ENCODE measurements around the gene SNCAIP. TPM values are rescaled to one million over a fixed set of nuclear protein-coding genes. Genes with fewer than 3 reads are reported as not detected.

Gene SNCAIP
- total RNA-seq, 4 donors from 2014 or later = 0.57 to 12.4 (median 1.7) TPM

GRCh38 chr5:122434205-122434970 lies 122.4 kb downstream of the SNCAIP start:
- no peak overlapping the region for H3K4me3 ChIP-seq
- H3K36me3 ChIP-seq = no peaks in the 10 kb centered on the region
- no peaks in the 10 kb centered on the region for H3K27me3 ChIP-seq
- no peak overlapping the region for H3K27ac ChIP-seq
- H3K9me3 ChIP-seq = no peaks in the 10 kb centered on the region
- no peaks in the 10 kb centered on the region for H3K4me1 ChIP-seq
- no peak for DNase-seq
- TF ChIP-seq CTCF (IDR thresholded peaks at IDR 0.05) (no peak), POLR2A (IDR thresholded peaks at IDR 0.05) (no peak)

GRCh38 chr5:122435234-122435633 lies 123.2 kb downstream of the SNCAIP start:
- TF ChIP-seq POLR2A (IDR thresholded peaks at IDR 0.05) (no peak), CTCF (IDR thresholded peaks at IDR 0.05) (no peak)
- H3K9me3 ChIP-seq = no peaks in the 10 kb centered on the region
- no peak overlapping the region for H3K27ac ChIP-seq
- no peaks in the 10 kb centered on the region for H3K36me3 ChIP-seq
- no peak overlapping the region for H3K4me3 ChIP-seq
- no peaks in the 10 kb centered on the region for H3K4me1 ChIP-seq
- DNase-seq = no peak
- no peaks in the 10 kb centered on the region for H3K27me3 ChIP-seq

- no peaks in the 10 kb centered on the region for H3K9me3 ChIP-seq
- no peaks in the 10 kb centered on the region for H3K36me3 ChIP-seq
- DNase-seq = no peak
- TF ChIP-seq CTCF (IDR thresholded peaks at IDR 0.05) (no peak), POLR2A (IDR thresholded peaks at IDR 0.05) (no peak)
- no peak overlapping the region for H3K27ac ChIP-seq
- no peaks in the 10 kb centered on the region for H3K4me1 ChIP-seq
- no peaks in the 10 kb centered on the region for H3K27me3 ChIP-seq
- H3K4me3 ChIP-seq = no peak overlapping the region
Observed at GRCh38 chr5:122435761-122436160, 123.7 kb downstream of the SNCAIP start.

- H3K36me3 ChIP-seq = no peaks in the 10 kb centered on the region
- no peak for TF ChIP-seq POLR2A (IDR thresholded peaks at IDR 0.05)
- TF ChIP-seq CTCF (IDR thresholded peaks at IDR 0.05) = no peak
- H3K9me3 ChIP-seq = no peaks in the 10 kb centered on the region
- H3K27ac ChIP-seq = no peak overlapping the region
- no peaks in the 10 kb centered on the region for H3K27me3 ChIP-seq
- H3K4me3 ChIP-seq = no peak overlapping the region
- H3K4me1 ChIP-seq = no peaks in the 10 kb centered on the region
- no peak for DNase-seq
Observed at GRCh38 chr5:122436615-122437014, 124.6 kb downstream of the SNCAIP start.

GRCh38 chr5:122439645-122440044 lies 127.6 kb downstream of the SNCAIP start:
- Histone ChIP-seq H3K4me1 (no peaks in the 10 kb centered on the region), H3K36me3 (no peaks in the 10 kb centered on the region), H3K27ac (no peak overlapping the region), H3K4me3 (no peak overlapping the region), H3K9me3 (no peaks in the 10 kb centered on the region), H3K27me3 (no peaks in the 10 kb centered on the region)
- no peak for TF ChIP-seq CTCF (IDR thresholded peaks at IDR 0.05)
- TF ChIP-seq POLR2A (IDR thresholded peaks at IDR 0.05) = no peak
- DNase-seq = no peak
